ENCODE data around the gene SDHC. TPM values are rescaled to one million over a fixed set of nuclear protein-coding genes. Genes with fewer than 3 reads are reported as not detected.
"Not testable (repeated sequence)": the region's sequence is repeated elsewhere in the genome, so short reads cannot be mapped to it uniquely, and the experiment has no call there.

The SDHC gene
- total RNA-seq, 2 donors from 2014 or later = 38.9 to 95.7 TPM

DNA sequence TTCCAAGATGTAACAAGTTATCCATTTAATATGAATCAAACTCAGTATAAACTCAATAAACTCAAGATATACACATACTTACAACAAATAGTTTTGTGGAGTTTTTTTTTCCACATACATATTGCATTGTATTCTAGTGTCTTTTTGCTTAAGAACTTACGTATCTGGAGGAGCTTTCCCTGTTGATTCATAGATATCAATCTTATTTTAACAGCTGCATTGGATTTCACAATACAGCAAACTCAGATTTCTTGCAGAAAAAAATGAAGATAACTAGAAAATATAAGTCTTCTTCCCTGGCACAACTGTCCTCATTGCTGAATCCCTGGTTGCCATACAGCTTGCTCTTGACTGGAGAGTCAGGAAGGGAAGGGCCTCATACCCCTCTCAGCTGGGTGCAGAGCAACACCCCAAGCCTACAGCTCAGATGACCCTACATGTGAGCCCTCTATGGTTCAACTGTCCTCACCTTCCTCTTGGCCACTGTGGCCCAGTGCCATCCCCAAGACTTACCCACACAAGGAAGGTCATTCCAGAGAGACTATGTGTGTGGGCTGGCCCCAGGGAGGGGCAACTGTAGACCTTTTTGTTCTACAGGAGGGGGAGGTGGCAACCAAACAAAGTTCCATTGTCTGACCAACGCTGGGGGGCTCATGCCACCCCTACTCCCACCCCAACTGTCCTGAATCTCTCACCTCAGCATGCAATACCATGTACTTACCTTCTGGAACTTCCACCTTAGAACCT lies 6.1 kb upstream of the SDHC start:
- TF ChIP-seq, protein P1, sequence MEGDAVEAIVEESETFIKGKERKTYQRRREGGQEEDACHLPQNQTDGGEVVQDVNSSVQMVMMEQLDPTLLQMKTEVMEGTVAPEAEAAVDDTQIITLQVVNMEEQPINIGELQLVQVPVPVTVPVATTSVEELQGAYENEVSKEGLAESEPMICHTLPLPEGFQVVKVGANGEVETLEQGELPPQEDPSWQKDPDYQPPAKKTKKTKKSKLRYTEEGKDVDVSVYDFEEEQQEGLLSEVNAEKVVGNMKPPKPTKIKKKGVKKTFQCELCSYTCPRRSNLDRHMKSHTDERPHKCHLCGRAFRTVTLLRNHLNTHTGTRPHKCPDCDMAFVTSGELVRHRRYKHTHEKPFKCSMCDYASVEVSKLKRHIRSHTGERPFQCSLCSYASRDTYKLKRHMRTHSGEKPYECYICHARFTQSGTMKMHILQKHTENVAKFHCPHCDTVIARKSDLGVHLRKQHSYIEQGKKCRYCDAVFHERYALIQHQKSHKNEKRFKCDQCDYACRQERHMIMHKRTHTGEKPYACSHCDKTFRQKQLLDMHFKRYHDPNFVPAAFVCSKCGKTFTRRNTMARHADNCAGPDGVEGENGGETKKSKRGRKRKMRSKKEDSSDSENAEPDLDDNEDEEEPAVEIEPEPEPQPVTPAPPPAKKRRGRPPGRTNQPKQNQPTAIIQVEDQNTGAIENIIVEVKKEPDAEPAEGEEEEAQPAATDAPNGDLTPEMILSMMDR (IDR thresholded peaks at IDR 0.05) = no peak
- no peak overlapping the region for H3K27ac ChIP-seq
- no peaks in the 10 kb centered on the region for H3K36me3 ChIP-seq
- peaks cover 7 to 14% of the 10 kb centered on the region in 2 donors for H3K4me1 ChIP-seq (ENCODE audit: control insufficient read depth in 1 of 2, low read depth in 2 of 2)
- no peaks in the 10 kb centered on the region for H3K9me3 ChIP-seq
- no peak overlapping the region for H3K4me3 ChIP-seq
- DNase-seq (ENCODE audit: low spot score) (no peak), ATAC-seq (ENCODE audit: insufficient number of reproducible peaks, low FRiP score, low read depth) (no peak)
- H3K27me3 ChIP-seq (replicated peaks; ENCODE audit: insufficient read depth) = no peaks in the 10 kb centered on the region

DNA sequence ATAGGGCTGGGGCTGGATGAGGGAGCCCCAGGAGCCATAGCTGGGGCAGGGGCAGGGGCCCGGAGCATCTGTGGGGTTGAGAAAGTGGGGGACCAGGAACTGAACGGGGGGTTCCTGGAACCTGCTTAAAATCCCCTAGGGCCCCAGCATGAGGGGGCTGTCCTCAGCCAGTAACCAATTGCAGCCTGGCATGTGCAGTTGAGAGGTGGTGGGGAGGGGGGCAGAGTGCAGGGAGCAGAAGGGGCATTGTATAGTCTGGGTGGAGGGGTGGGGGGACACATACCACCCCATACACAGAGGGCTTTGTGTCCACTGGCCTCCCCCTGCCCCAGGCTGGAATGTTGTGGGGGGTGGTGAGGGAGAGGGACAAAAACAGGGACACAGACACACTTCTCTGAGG lies 4.3 kb upstream of the SDHC start, which contains the start of gene MPZ:
Gene MPZ (minus strand): TSS at position 101 of the 400 bp plus-strand sequence. CDS start 63 bp downstream, at position 38.
- H3K9me3 ChIP-seq = no peaks in the 10 kb centered on the region
- no peak within 1 kb of the TSS for H3K4me3 ChIP-seq
- TF ChIP-seq, protein P1 (IDR thresholded peaks at IDR 0.05) = no peak
- DNase-seq (ENCODE audit: low spot score) = no peak
- H3K27me3 ChIP-seq (replicated peaks; ENCODE audit: insufficient read depth) = no peaks in the 10 kb centered on the region
- H3K4me1 ChIP-seq (ENCODE audit: control insufficient read depth in 1 of 2, low read depth in 2 of 2) = peaks cover 10 to 14% of the 10 kb centered on the region in 2 donors
- H3K36me3 ChIP-seq = no peaks in the 10 kb centered on the region
- no peak for ATAC-seq (ENCODE audit: insufficient number of reproducible peaks, low FRiP score, low read depth)
- no peak within 1 kb of the TSS for H3K27ac ChIP-seq

DNA sequence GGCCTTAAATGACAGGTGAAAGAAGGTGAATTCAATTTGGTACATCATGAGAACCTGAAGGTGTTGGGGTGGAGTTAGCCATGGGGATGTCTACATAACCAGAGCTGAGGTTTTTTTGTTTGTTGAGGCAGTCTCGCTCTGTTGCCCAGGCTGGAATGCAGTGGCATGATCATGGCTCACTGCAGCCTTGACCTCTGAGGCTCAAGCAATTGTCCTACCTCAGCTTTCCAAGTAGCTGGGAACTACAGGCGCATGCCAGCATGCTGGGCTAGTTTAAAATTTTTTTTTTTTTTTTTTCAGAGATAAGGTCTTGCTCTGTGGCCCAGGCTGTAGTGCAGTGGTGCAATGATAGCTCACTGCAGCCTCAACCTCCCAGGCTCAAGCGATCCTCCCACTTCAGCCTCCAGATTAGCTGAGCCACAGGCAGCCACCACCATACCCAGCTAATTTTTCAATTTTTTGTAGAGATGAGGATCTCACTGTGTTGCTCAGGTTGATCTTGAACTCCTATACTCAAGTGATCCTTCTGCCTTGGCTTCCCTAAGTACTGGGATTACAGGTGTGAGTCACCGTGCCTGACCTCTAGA lies 2.5 kb upstream of the SDHC start:
- DNase-seq (ENCODE audit: low spot score) (no peak), ATAC-seq (ENCODE audit: insufficient number of reproducible peaks, low FRiP score, low read depth) (no peak)
- Histone ChIP-seq H3K36me3 (no peaks in the 10 kb centered on the region), H3K9me3 (no peaks in the 10 kb centered on the region), H3K27ac (no peak overlapping the region), H3K4me3 (no peak overlapping the region), H3K4me1 (ENCODE audit: control insufficient read depth in 1 of 2, low read depth in 2 of 2) (peaks cover 10 to 14% of the 10 kb centered on the region in 2 donors), H3K27me3 (replicated peaks; ENCODE audit: insufficient read depth) (no peaks in the 10 kb centered on the region)
- TF ChIP-seq, protein P1 (IDR thresholded peaks at IDR 0.05) = no peak

DNA sequence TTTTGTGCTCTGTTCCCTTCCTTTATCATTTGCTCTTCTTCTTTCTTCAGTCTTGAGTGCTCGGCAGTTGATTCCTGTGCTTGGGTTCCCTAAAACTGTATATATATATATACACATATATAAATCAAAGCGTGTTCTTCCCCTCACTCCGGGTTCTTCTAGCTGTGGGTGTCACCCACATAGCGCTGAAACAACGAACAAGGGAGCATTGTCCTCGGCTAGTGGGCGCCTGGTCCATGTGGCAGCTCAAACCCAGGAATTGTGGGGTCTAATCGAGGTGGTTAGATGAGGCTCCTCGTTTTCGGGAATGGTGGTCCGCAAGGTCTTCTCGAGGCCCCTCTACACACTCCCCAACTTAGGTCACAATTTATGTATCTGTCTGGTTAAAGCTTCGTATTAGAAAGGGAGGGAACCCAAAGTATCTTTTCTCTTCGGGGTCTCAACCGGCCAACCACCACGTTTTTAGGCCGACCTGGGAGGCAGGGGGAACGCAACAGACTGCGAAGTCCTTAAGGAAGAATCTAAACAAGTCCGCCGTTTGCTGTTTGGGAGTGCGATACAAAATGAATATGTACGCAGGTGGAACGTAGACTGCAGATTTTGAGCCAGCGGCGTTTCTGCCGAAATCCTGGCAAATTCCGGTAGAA lies 504 bp upstream of the SDHC start:
- Histone ChIP-seq H3K4me3 (peak overlapping the region; percentile 92), H3K9me3 (no peaks in the 10 kb centered on the region), H3K36me3 (peaks cover 1% of the 10 kb centered on the region), H3K27me3 (replicated peaks; ENCODE audit: insufficient read depth) (no peaks in the 10 kb centered on the region), H3K4me1 (ENCODE audit: control insufficient read depth in 1 of 2, low read depth in 2 of 2) (peaks cover 10 to 14% of the 10 kb centered on the region in 2 donors), H3K27ac (peak overlapping the region; percentile 76 to 93)
- TF ChIP-seq, protein P1 (IDR thresholded peaks at IDR 0.05) = no peak
- DNase-seq (ENCODE audit: low spot score) (no peak), ATAC-seq (ENCODE audit: insufficient number of reproducible peaks, low FRiP score, low read depth) (no peak)

DNA sequence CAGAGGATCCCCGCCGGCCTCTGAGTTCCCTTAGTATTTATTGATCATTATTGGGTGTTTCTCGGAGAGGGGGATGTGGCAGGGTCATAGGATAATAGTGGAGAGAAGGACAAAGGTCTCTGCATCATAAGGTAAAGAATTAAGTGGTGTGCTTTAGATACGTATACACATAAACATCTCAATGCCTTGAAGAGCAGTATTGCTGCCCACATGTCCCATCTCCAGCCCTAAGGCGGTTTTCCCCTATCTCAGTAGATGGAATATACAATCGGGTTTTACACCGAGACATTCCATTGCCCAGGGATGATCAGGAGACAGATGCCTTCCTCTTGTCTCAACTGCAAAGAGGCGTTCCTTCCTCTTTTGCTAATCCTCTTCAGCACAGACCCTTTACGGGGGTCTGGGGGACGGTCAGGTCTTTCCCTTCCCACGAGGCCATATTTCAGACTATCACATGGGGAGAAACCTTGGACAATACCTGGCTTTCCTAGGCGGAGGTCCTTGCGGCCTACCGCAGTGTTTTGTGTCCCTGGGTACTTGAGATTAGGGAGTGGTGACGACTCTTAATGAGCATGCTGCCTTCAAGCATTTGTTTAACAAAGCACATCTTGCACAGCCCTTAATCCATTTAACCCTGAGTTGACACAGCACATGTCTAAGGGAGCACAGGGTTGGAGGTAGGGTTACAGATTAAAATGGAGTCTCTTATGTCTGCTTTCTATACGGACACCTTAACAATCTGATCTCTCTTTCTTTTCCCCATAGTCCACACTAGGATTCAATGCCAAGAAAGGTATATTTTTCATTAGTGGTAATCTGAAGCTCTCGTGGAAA lies 1.9 kb downstream of the SDHC start:
- H3K27me3 ChIP-seq (replicated peaks; ENCODE audit: insufficient read depth); H3K9me3 ChIP-seq; H3K36me3 ChIP-seq; DNase-seq (ENCODE audit: low spot score); H3K27ac ChIP-seq; H3K4me3 ChIP-seq; ATAC-seq (ENCODE audit: insufficient number of reproducible peaks, low FRiP score, low read depth): not testable (repeated sequence)
- H3K4me1 ChIP-seq (ENCODE audit: control insufficient read depth in 1 of 2, low read depth in 2 of 2) = peaks cover 10 to 14% of the 10 kb centered on the region in 2 donors

Data from thoracic aorta (tissue), 2 donors.